ENCODE results near the gene OR4D10.
"Not testable (repeated sequence)": the region's sequence is repeated elsewhere in the genome, so short reads cannot be mapped to it uniquely, and the experiment has no call there.

OR4D10 gene

DNA sequence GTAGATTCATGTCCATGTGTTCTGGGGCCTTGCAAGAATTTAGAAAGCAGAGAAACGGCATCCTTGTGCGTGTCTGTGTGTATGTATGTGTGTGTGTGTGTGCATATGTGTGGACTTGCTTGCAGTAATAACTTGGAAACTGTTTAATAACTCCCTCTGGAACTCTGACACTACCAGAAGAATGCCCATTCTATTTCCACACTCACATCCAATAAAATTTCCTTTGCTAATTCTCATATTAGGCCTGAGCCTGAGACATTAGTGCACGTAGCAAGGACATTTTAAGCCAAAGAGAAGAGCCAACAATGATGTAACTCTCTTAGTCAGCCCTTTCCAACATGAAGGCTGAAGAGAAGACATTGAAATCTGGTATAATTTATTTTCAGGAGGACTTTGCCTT lies 13.2 kb upstream of the OR4D10 start:
- H3K9me3 ChIP-seq (ENCODE audit: control insufficient read depth in 2 of 2, low read length in 2 of 2) = no peaks in the 10 kb centered on the region
- no peaks in the 10 kb centered on the region for H3K27me3 ChIP-seq (ENCODE audit: control insufficient read depth in 1 of 2, insufficient read depth in 2 of 2, low read length in 2 of 2)
- no peak overlapping the region for H3K9ac ChIP-seq (ENCODE audit: low read length in 2 of 2)
- no peaks in the 10 kb centered on the region for H3K4me1 ChIP-seq (ENCODE audit: control insufficient read depth, insufficient read depth, low read length)
- H3K4me3 ChIP-seq (ENCODE audit: low read length in 2 of 2) = no peak overlapping the region
- H3K27ac ChIP-seq (ENCODE audit: low read length) = no peak overlapping the region
- H3K36me3 ChIP-seq (ENCODE audit: control insufficient read depth in 2 of 2, insufficient read depth in 2 of 2, low read length in 2 of 2) = no peaks in the 10 kb centered on the region

DNA sequence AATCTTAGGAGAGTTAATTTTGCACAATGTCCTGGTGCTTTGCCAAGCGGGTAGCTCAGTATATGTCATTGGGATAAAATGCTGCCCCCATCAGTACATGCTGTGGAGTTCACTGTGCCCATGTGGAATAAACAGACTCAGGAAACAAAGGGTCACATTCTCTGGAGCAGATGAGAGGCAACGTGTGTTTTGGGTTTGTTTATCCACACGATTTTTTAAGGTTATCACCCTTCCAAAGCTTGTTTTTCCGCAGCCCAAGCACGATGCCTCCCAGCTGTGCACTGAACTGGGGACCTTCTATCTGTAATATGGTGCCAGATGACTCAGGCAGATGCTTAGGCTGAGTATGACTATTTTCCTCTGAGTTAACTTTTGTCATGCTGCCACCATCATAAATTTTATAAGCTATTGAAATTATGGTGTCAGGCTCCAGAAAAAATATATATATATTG lies 9.9 kb upstream of the OR4D10 start:
- Histone ChIP-seq H3K27ac (ENCODE audit: low read length) (no peak overlapping the region), H3K4me3 (ENCODE audit: low read length in 2 of 2) (no peak overlapping the region)

GRCh38 chr11:59475176-59475575 lies 2.1 kb downstream of the OR4D10 start:
- no peaks in the 10 kb centered on the region for H3K9me3 ChIP-seq (ENCODE audit: control insufficient read depth in 2 of 2, low read length in 2 of 2)
- H3K9ac ChIP-seq (ENCODE audit: low read length in 2 of 2) = no peak overlapping the region
- H3K36me3 ChIP-seq (ENCODE audit: control insufficient read depth in 2 of 2, insufficient read depth in 2 of 2, low read length in 2 of 2) = no peaks in the 10 kb centered on the region
- no peaks in the 10 kb centered on the region for H3K4me1 ChIP-seq (ENCODE audit: control insufficient read depth, insufficient read depth, low read length)
- H3K4me3 ChIP-seq (ENCODE audit: low read length in 2 of 2) = no peak overlapping the region
- H3K27ac ChIP-seq (ENCODE audit: low read length) = no peak overlapping the region
- H3K27me3 ChIP-seq (ENCODE audit: control insufficient read depth in 1 of 2, insufficient read depth in 2 of 2, low read length in 2 of 2) = no peaks in the 10 kb centered on the region

More for the DNA sequence above, 9.9 kb upstream of the OR4D10 start:
- no peaks in the 10 kb centered on the region for H3K27me3 ChIP-seq (ENCODE audit: control insufficient read depth in 1 of 2, insufficient read depth in 2 of 2, low read length in 2 of 2)
- H3K4me1 ChIP-seq (ENCODE audit: control insufficient read depth, insufficient read depth, low read length) = no peaks in the 10 kb centered on the region
- H3K36me3 ChIP-seq (ENCODE audit: control insufficient read depth in 2 of 2, insufficient read depth in 2 of 2, low read length in 2 of 2) = no peaks in the 10 kb centered on the region
- H3K9me3 ChIP-seq (ENCODE audit: control insufficient read depth in 2 of 2, low read length in 2 of 2) = no peaks in the 10 kb centered on the region
- H3K9ac ChIP-seq (ENCODE audit: low read length in 2 of 2) = no peak overlapping the region

DNA sequence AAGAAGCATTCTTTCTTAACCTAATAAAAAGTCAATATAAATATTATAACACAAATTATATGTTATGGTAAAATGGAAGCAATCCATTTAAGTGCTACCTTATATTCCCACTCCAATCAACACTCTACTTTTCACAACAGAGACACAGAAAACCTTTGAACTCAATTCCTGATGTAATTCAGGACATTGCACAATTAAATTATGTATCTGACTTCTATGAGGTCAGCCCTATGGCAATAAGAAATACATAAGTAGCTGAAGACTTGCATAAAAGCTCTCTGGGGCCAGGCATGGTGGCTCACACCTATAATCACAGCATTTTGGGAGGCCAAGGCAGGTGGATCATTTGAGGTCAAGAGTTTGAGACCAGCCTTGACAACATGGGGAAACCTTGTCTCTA lies 6.8 kb downstream of the OR4D10 start:
- Histone ChIP-seq H3K4me3 (ENCODE audit: low read length in 2 of 2) (no peak overlapping the region), H3K36me3 (ENCODE audit: control insufficient read depth in 2 of 2, insufficient read depth in 2 of 2, low read length in 2 of 2) (no peaks in the 10 kb centered on the region), H3K9ac (ENCODE audit: low read length in 2 of 2) (no peak overlapping the region), H3K4me1 (ENCODE audit: control insufficient read depth, insufficient read depth, low read length) (no peaks in the 10 kb centered on the region), H3K27me3 (ENCODE audit: control insufficient read depth in 1 of 2, insufficient read depth in 2 of 2, low read length in 2 of 2) (no peaks in the 10 kb centered on the region), H3K27ac (ENCODE audit: low read length) (no peak overlapping the region), H3K9me3 (ENCODE audit: control insufficient read depth in 2 of 2, low read length in 2 of 2) (no peaks in the 10 kb centered on the region)

DNA sequence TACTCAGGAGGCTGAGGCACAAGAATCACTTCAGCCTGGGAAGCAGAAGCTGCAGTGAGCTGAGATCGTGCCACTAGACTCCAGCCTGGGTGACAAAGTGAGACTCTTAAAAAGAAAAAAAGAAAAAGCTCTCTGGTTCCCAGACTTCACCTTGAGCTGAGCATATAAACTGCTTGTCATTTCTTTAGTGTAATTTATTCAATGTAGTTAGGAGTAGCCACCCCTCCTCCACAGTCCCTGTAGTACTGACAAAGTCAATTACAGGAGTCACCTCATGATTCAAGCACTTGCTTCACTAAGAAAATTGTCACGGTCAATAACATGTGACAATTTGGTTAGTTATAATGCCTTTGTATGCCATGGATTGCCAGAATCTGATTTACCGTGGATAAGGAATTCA lies 7.2 kb downstream of the OR4D10 start:
- H3K36me3 ChIP-seq (ENCODE audit: control insufficient read depth in 2 of 2, insufficient read depth in 2 of 2, low read length in 2 of 2) = no peaks in the 10 kb centered on the region
- H3K27ac ChIP-seq (ENCODE audit: low read length) = no peak overlapping the region
- H3K9ac ChIP-seq (ENCODE audit: low read length in 2 of 2) = no peak overlapping the region
- H3K4me3 ChIP-seq (ENCODE audit: low read length in 2 of 2) = no peak overlapping the region
- no peaks in the 10 kb centered on the region for H3K4me1 ChIP-seq (ENCODE audit: control insufficient read depth, insufficient read depth, low read length)
- no peaks in the 10 kb centered on the region for H3K27me3 ChIP-seq (ENCODE audit: control insufficient read depth in 1 of 2, insufficient read depth in 2 of 2, low read length in 2 of 2)
- H3K9me3 ChIP-seq (ENCODE audit: control insufficient read depth in 2 of 2, low read length in 2 of 2) = no peaks in the 10 kb centered on the region

GRCh38 chr11:59501931-59502330 lies 28.8 kb downstream of the OR4D10 start:
- Histone ChIP-seq H3K27ac (ENCODE audit: low read length) (no peak overlapping the region), H3K9me3 (ENCODE audit: control insufficient read depth in 2 of 2, low read length in 2 of 2) (no peaks in the 10 kb centered on the region), H3K4me1 (ENCODE audit: control insufficient read depth, insufficient read depth, low read length) (no peaks in the 10 kb centered on the region), H3K9ac (ENCODE audit: low read length in 2 of 2) (no peak overlapping the region), H3K36me3 (ENCODE audit: control insufficient read depth in 2 of 2, insufficient read depth in 2 of 2, low read length in 2 of 2) (no peaks in the 10 kb centered on the region), H3K4me3 (ENCODE audit: low read length in 2 of 2) (no peak overlapping the region), H3K27me3 (ENCODE audit: control insufficient read depth in 1 of 2, insufficient read depth in 2 of 2, low read length in 2 of 2) (peaks cover 2 to 3% of the 10 kb centered on the region in 2 donors)

GRCh38 chr11:59503276-59503675 lies 30.2 kb downstream of the OR4D10 start, which contains the start of gene OR4D11:
TSS of gene OR4D11 (plus strand) at chr11:59503576. CDS start at chr11:59503576, 0 bp downstream.
- H3K9ac ChIP-seq (ENCODE audit: low read length in 2 of 2) = no peak within 1 kb of the TSS
- H3K4me3 ChIP-seq (ENCODE audit: low read length in 2 of 2) = no peak within 1 kb of the TSS
- peaks cover 2 to 3% of the 10 kb centered on the region in 2 donors for H3K27me3 ChIP-seq (ENCODE audit: control insufficient read depth in 1 of 2, insufficient read depth in 2 of 2, low read length in 2 of 2)
- no peaks in the 10 kb centered on the region for H3K4me1 ChIP-seq (ENCODE audit: control insufficient read depth, insufficient read depth, low read length)
- H3K27ac ChIP-seq (ENCODE audit: low read length) = no peak within 1 kb of the TSS
- H3K9me3 ChIP-seq (ENCODE audit: control insufficient read depth in 2 of 2, low read length in 2 of 2) = no peaks in the 10 kb centered on the region
- no peaks in the 10 kb centered on the region for H3K36me3 ChIP-seq (ENCODE audit: control insufficient read depth in 2 of 2, insufficient read depth in 2 of 2, low read length in 2 of 2)

GRCh38 chr11:59510941-59511589 lies 38.0 kb downstream of the OR4D10 start, which contains the start of gene OR4D9:
TSS of gene OR4D9 (plus strand) at chr11:59511539. CDS start at chr11:59514913, 3,374 bp downstream.
- Histone ChIP-seq H3K27ac (ENCODE audit: low read length) (no peak within 1 kb of the TSS), H3K4me1 (ENCODE audit: control insufficient read depth, insufficient read depth, low read length) (no peaks in the 10 kb centered on the region), H3K4me3 (ENCODE audit: low read length in 2 of 2) (no peak within 1 kb of the TSS), H3K9ac (ENCODE audit: low read length in 2 of 2) (no peak within 1 kb of the TSS), H3K27me3 (ENCODE audit: control insufficient read depth in 1 of 2, insufficient read depth in 2 of 2, low read length in 2 of 2) (peaks cover 0 to 3% of the 10 kb centered on the region in 2 donors), H3K36me3 (ENCODE audit: control insufficient read depth in 2 of 2, insufficient read depth in 2 of 2, low read length in 2 of 2) (no peaks in the 10 kb centered on the region), H3K9me3 (ENCODE audit: control insufficient read depth in 2 of 2, low read length in 2 of 2) (no peaks in the 10 kb centered on the region)

GRCh38 chr11:59511675-59512074 lies 38.6 kb downstream of the OR4D10 start:
- Histone ChIP-seq H3K4me3 (ENCODE audit: low read length in 2 of 2) (no peak overlapping the region), H3K9ac (ENCODE audit: low read length in 2 of 2) (no peak overlapping the region), H3K36me3 (ENCODE audit: control insufficient read depth in 2 of 2, insufficient read depth in 2 of 2, low read length in 2 of 2) (no peaks in the 10 kb centered on the region), H3K4me1 (ENCODE audit: control insufficient read depth, insufficient read depth, low read length) (no peaks in the 10 kb centered on the region), H3K27me3 (ENCODE audit: control insufficient read depth in 1 of 2, insufficient read depth in 2 of 2, low read length in 2 of 2) (peaks cover 0 to 3% of the 10 kb centered on the region in 2 donors), H3K9me3 (ENCODE audit: control insufficient read depth in 2 of 2, low read length in 2 of 2) (no peaks in the 10 kb centered on the region), H3K27ac (ENCODE audit: low read length) (no peak overlapping the region)

DNA sequence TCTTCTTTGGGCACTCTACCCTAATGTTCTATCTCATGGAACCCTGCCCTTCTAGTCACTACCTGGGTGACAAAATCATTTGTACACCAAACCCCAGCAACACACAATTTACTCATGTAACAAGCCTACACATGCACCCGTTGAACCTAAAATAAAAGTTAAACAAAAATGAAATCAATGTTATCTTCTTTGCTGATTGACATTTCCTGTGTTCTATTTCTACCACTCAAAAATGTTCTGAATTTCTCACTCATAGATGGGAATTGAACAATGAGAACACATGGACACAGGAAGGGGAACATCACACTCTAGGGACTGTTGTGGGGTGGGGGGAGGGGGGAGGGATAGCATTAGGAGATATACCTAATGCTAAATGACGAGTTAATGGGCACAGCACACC lies 47.0 kb downstream of the OR4D10 start:
- not testable (repeated sequence) for H3K4me3 ChIP-seq (ENCODE audit: low read length in 2 of 2); H3K4me1 ChIP-seq (ENCODE audit: control insufficient read depth, insufficient read depth, low read length); H3K9ac ChIP-seq (ENCODE audit: low read length in 2 of 2); H3K36me3 ChIP-seq (ENCODE audit: control insufficient read depth in 2 of 2, insufficient read depth in 2 of 2, low read length in 2 of 2); H3K27me3 ChIP-seq (ENCODE audit: control insufficient read depth in 1 of 2, insufficient read depth in 2 of 2, low read length in 2 of 2); H3K27ac ChIP-seq (ENCODE audit: low read length); H3K9me3 ChIP-seq (ENCODE audit: control insufficient read depth in 2 of 2, low read length in 2 of 2)

- no peak overlapping the region for H3K4me3 ChIP-seq (ENCODE audit: low read length in 2 of 2)
- H3K27me3 ChIP-seq (ENCODE audit: control insufficient read depth in 1 of 2, insufficient read depth in 2 of 2, low read length in 2 of 2) = no peaks in the 10 kb centered on the region
- no peaks in the 10 kb centered on the region for H3K36me3 ChIP-seq (ENCODE audit: control insufficient read depth in 2 of 2, insufficient read depth in 2 of 2, low read length in 2 of 2)
- no peaks in the 10 kb centered on the region for H3K4me1 ChIP-seq (ENCODE audit: control insufficient read depth, insufficient read depth, low read length)
- H3K9ac ChIP-seq (ENCODE audit: low read length in 2 of 2) = no peak overlapping the region
- H3K27ac ChIP-seq (ENCODE audit: low read length) = no peak overlapping the region
- H3K9me3 ChIP-seq (ENCODE audit: control insufficient read depth in 2 of 2, low read length in 2 of 2) = no peaks in the 10 kb centered on the region
These were observed 47.6 kb downstream of the OR4D10 start for GRCh38 chr11:59520741-59521140.
